ENCODE results near the gene LGALS7. TPM values are rescaled to one million over a fixed set of nuclear protein-coding genes. Genes with fewer than 3 reads are reported as not detected.
"Not testable (repeated sequence)": the region's sequence is repeated elsewhere in the genome, so short reads cannot be mapped to it uniquely, and the experiment has no call there.

LGALS7 gene
- total RNA-seq, 4 donors from 2014 or later, result not detected

DNA sequence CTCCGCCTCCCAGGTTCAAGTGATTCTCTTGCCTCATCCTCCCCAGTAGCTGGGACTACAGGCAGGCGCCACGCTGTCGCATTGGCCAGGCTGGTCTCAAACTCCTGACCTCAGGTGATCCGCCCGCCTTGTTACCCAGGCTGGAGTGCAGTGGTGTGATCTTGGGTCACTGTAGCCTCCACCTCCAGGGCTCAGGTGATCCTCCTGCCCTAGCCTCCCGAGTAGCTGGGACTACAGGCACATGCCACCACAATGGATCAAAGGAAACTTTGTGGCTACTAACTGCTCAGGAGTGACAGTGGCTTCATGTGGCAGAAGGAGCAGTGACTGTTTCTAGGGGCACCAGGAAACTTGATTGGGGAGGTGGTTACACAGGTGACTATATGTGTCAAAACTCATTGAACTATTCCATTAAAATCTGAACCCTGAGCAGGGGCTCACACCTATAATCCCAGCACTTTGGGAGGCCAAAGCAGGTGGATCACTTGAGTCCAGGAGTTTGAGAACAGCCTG is 11.9 kb upstream of the LGALS7 start:
- DNase-seq (ENCODE audit: extremely low spot score), result no peak
- 96% methylated on average over 7 of the region's 7 CpGs for WGBS
- Histone ChIP-seq H3K36me3 (no peaks in the 10 kb centered on the region), H3K9me3 (no peaks in the 10 kb centered on the region), H3K4me1 (no peaks in the 10 kb centered on the region), H3K27ac (replicated peaks in 1 of 4) (no peak overlapping the region), H3K27me3 (peaks cover 0 to 9% (median 0%) of the 10 kb centered on the region in 4 donors), H3K4me3 (no peak overlapping the region)
- TF ChIP-seq POLR2AphosphoS5 (IDR thresholded peaks at IDR 0.05) (no peak), EP300 (IDR thresholded peaks at IDR 0.05) (no peak), POLR2A (IDR thresholded peaks at IDR 0.05; ENCODE audit: low read depth) (no peak)
- TF ChIP-seq, protein P1, sequence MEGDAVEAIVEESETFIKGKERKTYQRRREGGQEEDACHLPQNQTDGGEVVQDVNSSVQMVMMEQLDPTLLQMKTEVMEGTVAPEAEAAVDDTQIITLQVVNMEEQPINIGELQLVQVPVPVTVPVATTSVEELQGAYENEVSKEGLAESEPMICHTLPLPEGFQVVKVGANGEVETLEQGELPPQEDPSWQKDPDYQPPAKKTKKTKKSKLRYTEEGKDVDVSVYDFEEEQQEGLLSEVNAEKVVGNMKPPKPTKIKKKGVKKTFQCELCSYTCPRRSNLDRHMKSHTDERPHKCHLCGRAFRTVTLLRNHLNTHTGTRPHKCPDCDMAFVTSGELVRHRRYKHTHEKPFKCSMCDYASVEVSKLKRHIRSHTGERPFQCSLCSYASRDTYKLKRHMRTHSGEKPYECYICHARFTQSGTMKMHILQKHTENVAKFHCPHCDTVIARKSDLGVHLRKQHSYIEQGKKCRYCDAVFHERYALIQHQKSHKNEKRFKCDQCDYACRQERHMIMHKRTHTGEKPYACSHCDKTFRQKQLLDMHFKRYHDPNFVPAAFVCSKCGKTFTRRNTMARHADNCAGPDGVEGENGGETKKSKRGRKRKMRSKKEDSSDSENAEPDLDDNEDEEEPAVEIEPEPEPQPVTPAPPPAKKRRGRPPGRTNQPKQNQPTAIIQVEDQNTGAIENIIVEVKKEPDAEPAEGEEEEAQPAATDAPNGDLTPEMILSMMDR (IDR thresholded peaks at IDR 0.05), result no peak
- intact Hi-C loops (cut with DNase I), result no loop called here

DNA sequence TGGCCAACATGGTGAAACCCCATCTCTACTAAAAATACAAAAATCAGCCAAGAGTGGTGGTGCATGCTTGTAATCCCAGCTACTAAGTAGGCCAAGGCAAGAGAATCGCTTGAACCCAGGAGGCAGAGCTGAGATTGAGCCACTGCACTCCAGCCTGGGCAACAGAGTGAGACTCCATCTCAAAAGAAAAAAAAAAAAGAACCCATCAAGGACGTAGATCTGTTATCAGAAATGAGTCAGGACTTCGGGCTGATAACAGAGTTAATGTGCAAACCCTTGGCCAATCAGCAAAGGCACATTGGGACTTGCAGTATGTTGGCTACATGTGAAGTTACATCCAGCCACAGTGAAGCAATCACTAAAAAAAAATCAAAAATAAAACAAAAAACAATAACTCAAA is 10.9 kb upstream of the LGALS7 start:
- DNase-seq (ENCODE audit: extremely low spot score), result no peak
- Histone ChIP-seq H3K36me3 (no peaks in the 10 kb centered on the region), H3K27ac (replicated peaks in 1 of 4) (no peak overlapping the region), H3K4me1 (no peaks in the 10 kb centered on the region), H3K4me3 (no peak overlapping the region), H3K9me3 (no peaks in the 10 kb centered on the region), H3K27me3 (peaks cover 0 to 12% (median 0%) of the 10 kb centered on the region in 4 donors)
- TF ChIP-seq, protein P1 (IDR thresholded peaks at IDR 0.05), result no peak
- no peak for TF ChIP-seq EP300 (IDR thresholded peaks at IDR 0.05)
- no peak for TF ChIP-seq POLR2AphosphoS5 (IDR thresholded peaks at IDR 0.05)
- TF ChIP-seq POLR2A (IDR thresholded peaks at IDR 0.05; ENCODE audit: low read depth), result no peak
- intact Hi-C loops (cut with DNase I), result no loop called here
- WGBS, result 80% methylated on average over 3 of the region's 3 CpGs

DNA sequence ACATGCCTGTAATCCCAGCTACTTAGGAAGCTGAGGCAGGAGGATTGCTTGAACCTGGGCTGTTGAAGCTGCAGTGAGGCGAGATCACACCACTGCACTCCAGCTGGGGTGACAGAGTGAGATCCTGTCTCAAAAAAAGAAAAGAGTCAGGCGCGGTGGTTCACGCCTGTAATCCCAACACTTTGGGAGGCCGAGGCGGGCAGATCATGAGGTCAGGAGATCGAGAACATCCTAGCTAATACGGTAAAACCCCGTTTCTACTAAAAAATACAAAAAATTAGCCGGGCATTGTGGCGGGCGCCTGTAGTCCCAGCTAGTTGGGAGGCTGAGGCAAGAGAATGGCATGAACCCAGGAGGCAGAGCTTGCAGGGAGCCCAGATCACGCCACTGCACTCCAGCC is 8.9 kb upstream of the LGALS7 start:
- H3K9me3 ChIP-seq; DNase-seq (ENCODE audit: extremely low spot score); H3K4me1 ChIP-seq; H3K27ac ChIP-seq (replicated peaks in 1 of 4); intact Hi-C loops (cut with DNase I); H3K4me3 ChIP-seq; H3K36me3 ChIP-seq: not testable (repeated sequence)
- WGBS, result 90% methylated on average over 13 of the region's 13 CpGs
- H3K27me3 ChIP-seq, result peaks cover 0 to 16% (median 0%) of the 10 kb centered on the region in 4 donors

DNA sequence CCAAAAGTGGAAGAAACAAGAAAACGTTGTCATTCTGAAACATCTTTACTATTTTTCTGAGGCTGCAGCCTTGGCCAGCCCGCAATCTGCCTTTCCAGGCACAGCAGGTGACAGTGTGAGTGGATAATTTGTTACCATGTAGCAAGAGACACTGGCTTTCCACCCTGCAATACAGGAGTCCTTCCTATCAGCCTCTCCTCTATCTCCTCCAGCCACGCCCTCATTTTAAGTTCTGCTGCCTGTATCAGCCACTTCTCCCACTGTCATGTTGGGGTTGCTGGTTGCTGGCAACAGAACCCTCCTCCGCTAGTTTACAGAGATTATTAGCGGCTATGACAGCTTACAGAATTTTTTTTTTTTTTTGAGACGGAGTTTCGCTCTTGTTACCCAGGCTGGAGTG is 7.7 kb upstream of the LGALS7 start:
- peaks cover 0 to 16% (median 0%) of the 10 kb centered on the region in 4 donors for H3K27me3 ChIP-seq
- intact Hi-C loops (cut with DNase I), result no loop called here
- no peaks in the 10 kb centered on the region for H3K9me3 ChIP-seq
- no peak overlapping the region for H3K4me3 ChIP-seq
- WGBS, result 75% methylated on average over 7 of the region's 7 CpGs
- H3K4me1 ChIP-seq, result no peaks in the 10 kb centered on the region
- DNase-seq (ENCODE audit: extremely low spot score), result no peak
- TF ChIP-seq, protein P1 (IDR thresholded peaks at IDR 0.05), result no peak
- TF ChIP-seq POLR2AphosphoS5 (IDR thresholded peaks at IDR 0.05) (no peak), EP300 (IDR thresholded peaks at IDR 0.05) (no peak), POLR2A (IDR thresholded peaks at IDR 0.05; ENCODE audit: low read depth) (no peak)
- no peak overlapping the region for H3K27ac ChIP-seq (replicated peaks in 1 of 4)
- no peaks in the 10 kb centered on the region for H3K36me3 ChIP-seq

DNA sequence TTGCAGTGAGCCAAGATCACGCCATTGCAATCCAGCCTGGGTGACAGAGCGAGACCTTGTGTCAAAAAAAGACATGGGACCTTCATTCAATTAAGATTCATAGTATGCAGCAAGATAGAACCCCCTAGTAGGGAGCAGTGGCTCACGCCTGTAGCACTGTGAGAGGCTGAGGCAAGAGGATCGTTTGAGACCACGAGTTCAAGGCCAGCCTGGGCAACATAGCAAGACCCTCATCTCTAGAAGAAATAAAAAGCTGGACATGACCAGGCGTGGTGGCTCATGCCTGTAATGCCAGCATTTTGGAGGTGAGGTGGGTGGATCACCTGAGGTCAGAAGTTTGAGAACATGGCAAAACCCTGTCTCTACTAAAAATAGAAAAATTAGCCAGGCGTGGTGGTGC is 7.1 kb upstream of the LGALS7 start:
- Histone ChIP-seq H3K4me3 (no peak overlapping the region), H3K27ac (replicated peaks in 1 of 4) (no peak overlapping the region), H3K36me3 (no peaks in the 10 kb centered on the region), H3K27me3 (peaks cover 0 to 16% (median 0%) of the 10 kb centered on the region in 4 donors), H3K4me1 (no peaks in the 10 kb centered on the region), H3K9me3 (no peaks in the 10 kb centered on the region)
- intact Hi-C loops (cut with DNase I), result no loop called here
- DNase-seq (ENCODE audit: extremely low spot score), result no peak
- WGBS, result 91% methylated on average over 7 of the region's 7 CpGs
- no peak for TF ChIP-seq EP300 (IDR thresholded peaks at IDR 0.05)
- TF ChIP-seq POLR2AphosphoS5 (IDR thresholded peaks at IDR 0.05), result no peak

DNA sequence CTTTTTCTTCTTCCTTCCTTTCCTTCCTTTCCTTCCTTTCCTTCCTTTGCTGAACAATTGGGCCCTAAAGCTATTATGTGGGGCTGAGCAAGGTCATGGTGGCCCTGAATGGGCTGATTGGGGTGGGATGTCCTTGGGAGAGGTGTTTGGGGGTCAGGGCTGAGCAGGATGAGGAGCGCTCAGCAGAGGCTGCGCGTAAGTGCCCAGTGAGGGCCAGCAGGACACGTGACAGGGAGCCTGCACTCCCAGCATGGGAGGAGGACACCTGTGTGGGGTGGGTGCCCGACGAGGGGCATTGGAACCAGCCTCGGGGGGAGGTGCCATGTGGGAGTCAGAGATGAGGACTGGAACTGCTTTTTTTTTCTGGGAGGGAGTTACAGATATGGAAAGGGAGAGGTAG is 5.4 kb upstream of the LGALS7 start:
- 65% methylated on average over 7 of the region's 7 CpGs for WGBS

More for the DNA sequence above, 5.4 kb upstream of the LGALS7 start:
- Histone ChIP-seq H3K36me3 (no peaks in the 10 kb centered on the region), H3K4me3 (no peak overlapping the region), H3K4me1 (no peaks in the 10 kb centered on the region), H3K27me3 (peaks cover 0 to 16% (median 0%) of the 10 kb centered on the region in 4 donors), H3K9me3 (no peaks in the 10 kb centered on the region), H3K27ac (replicated peaks in 1 of 4) (no peak overlapping the region)
- intact Hi-C loops (cut with DNase I), result no loop called here
- TF ChIP-seq POLR2A (IDR thresholded peaks at IDR 0.05; ENCODE audit: low read depth), result no peak
- no peak for TF ChIP-seq EP300 (IDR thresholded peaks at IDR 0.05)
- no peak for TF ChIP-seq POLR2AphosphoS5 (IDR thresholded peaks at IDR 0.05)
- TF ChIP-seq, protein P1 (IDR thresholded peaks at IDR 0.05), result no peak
- DNase-seq (ENCODE audit: extremely low spot score), result no peak
